CD4-positive, alpha-beta T cell treated with Interleukin-6 for 4 hours (primary cell): ENCODE results near the gene MAGI1.

Experiments used
- DNase-seq: peaks from one replicate; pipeline ENCODE4 v3.0.0-alpha.2; 2020; ENCODE audit warnings: mixed read lengths

MAGI1 gene

DNA sequence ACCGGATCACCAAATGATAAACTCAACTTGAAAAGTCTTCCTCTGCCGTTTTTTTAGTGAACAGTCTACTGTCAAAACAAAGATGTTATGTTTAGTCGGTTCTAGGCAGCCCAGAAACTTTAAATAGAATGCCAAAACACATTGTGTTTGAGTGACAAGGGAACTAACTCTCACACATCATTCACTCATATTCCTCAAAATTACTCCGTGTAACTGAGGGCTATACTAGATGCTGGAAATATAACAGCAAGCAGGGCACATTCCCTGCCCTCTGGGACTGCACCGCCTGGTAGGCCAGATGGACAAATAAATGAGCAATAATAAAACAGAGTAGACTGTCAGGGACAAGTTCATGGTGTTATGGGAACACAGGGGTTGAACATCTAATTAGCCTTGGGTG lies 251.4 kb downstream of the MAGI1 start:
- no peak for DNase-seq

DNA sequence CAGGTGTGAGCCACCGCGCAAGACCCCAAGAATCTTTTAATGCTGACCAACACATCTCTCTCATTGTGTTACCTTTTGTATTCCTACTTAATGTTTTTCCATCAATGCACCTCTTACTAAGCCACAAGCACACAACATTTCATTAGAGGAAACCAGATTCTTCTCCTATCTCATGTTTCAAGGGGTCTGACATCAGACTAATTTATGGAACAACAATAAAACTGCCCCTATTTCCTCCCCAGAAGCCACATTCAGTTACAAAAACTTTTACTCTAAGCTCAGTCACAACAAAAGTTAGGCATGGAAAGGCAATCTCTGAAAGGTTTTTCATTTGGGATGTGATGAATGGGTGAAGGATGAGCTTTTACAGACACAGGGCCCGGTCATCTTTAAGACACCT lies 251.8 kb downstream of the MAGI1 start:
- no peak for DNase-seq

DNA sequence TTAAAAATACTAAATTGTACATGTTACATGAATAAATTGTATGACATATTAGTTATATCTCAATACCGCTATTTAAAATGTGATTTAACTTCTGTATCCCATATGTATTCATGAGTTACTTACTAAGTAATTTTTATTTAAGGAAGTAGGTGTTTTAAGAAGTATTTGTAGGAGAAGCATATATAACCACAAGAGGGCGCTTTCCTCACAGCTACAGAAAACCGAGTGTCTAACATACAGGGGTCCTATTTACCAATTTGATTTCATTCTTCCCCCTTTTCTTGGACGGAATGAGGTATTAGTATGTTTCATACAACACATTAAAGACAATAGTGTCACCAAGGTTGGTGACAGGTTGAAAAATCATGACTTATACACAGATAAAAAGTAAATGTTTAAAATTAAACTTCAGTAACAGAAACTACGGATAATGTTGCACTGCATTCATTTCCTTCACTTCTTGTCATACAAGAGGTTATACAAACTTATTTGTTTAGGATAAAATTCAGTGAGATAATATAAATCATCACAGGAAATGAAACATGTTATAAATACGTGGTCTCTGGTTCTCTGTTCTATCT lies 253.6 kb downstream of the MAGI1 start:
- no peak for DNase-seq

DNA sequence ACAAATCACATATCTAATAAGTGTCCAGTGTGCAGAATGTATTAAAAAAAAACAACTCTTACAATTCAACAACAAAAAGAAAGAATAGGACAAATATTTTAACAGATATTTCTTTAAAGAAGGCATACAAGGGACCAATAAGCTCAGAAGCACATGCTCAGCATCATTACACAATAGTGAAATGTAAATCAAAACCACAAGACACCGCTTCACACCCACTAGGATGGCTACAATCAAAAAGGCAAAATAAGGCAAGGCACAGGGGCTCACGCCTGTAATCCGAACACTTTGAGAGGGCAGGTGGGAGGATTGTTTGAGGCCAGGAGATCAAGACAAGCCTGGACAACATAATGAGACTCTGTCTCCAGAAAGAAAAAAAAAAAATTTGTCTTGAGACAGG lies 255.6 kb downstream of the MAGI1 start:
- DNase-seq: no peak

GRCh38 chr3:65781594-65781993 lies 257.1 kb downstream of the MAGI1 start:
- no peak for DNase-seq

DNA sequence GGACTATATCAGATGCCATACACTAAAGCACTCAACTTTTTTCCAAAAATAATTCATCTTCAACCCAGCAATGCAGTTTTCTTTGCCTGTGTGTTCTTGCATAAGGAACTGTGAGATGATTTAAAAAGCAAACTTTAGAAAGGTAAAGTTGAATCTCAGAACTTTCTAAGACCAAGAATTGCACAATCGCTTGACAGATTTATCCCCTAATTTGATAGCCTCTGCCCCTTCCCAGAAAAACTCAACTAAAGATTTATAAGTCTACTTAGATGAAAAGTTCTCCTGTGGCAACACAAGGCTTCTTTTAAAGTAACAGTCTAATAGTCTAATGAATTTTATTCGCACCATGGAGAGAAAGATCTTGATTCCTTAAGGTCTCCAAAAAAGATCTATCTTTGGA lies 259.3 kb downstream of the MAGI1 start:
- no peak for DNase-seq

DNA sequence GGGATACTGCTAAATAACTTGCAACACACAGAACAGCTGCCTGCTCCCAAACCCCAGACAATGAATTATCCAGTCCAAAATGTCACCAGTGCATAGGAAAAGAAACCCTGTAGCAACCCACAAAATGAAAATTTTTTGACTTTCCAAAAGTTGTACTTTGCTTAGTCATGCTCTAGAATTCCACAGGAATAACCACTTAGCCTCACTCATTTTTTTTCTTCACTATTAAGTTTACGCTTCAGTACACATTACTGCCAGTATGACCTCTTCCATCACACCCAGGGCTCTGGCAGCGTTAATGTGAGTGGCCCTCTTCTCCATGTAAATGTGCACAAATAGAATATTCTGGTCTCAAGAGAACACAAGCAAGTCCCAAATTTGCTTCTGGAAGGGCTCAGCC lies 259.8 kb downstream of the MAGI1 start:
- DNase-seq: no peak

DNA sequence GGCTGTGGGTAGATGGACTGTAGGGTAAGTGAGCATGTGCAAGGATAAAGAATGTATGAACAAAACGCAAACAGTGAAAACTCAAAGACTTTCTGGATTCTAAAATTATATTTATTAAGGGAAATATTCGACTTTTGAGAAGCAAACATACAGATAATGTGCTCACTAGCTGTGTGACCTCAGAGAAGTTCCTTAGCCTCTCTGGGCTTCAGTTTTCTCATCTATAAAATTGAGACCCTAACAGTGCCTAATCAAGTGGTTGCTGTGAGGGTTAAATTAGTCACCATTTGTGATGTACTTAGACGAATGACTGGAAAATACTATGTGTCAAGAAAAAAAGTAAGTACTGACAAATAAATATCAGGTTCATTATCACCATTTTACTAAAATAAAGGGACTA lies 261.7 kb downstream of the MAGI1 start:
- DNase-seq: no peak

GRCh38 chr3:65776494-65776893 lies 262.2 kb downstream of the MAGI1 start:
- no peak for DNase-seq

DNA sequence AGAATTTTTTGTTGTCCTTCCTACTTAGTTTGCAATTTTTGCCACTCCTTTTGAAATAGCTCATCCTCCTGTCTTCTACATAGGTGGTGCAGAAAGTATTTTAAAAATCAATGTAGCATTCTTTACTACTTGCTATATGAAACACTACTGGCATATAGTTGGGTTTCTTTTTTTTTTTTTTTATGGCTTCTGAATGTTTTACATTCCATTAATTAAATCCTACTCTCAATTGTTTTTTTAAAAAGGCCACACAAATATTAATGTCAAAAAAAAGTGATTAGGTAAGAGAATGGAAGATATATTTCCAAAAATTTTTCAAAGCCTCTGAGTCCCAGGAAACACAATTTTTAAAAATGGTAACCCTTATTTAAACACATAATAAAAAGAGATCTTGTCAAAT lies 262.6 kb downstream of the MAGI1 start:
- no peak for DNase-seq

DNA sequence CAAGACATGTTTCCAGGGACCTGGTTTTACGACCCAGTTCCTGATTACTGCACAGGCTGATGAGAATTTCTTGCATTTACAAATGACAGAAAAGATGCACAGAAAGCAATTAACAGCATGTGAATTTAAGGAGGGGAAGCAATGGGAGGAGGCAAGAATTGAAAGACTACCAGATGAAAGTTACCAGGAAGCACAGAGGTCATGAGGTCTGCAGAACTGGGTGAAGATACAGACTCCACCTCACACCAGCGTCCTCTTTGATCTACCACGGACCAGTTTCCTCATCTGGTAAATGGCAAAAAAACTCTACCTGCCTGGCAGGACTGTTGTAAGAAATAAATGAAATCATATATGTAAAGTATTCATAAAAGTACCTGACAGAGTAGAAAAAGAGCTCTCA lies 266.0 kb downstream of the MAGI1 start:
- DNase-seq: no peak

DNA sequence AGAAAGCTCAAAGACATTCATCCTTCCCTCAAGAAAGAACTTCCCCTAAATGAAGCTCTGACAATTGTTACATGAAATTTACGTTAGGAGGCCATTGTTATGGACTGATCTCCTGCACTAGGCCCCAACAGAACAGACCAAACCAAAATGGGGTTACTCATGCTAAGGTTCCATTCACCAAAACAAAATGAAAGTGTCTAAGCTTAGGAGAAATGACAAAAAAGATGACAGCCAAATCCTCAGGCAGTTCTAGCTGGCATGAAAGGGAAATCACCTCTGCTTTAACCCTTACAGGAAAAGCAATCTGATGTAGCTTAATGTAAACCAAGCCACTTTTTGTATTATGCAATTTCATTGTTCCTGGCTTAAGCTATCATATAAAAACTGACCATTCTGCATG lies 271.2 kb downstream of the MAGI1 start:
- DNase-seq: no peak

GRCh38 chr3:65762235-65762580 lies 276.5 kb downstream of the MAGI1 start:
- no peak for DNase-seq

DNA sequence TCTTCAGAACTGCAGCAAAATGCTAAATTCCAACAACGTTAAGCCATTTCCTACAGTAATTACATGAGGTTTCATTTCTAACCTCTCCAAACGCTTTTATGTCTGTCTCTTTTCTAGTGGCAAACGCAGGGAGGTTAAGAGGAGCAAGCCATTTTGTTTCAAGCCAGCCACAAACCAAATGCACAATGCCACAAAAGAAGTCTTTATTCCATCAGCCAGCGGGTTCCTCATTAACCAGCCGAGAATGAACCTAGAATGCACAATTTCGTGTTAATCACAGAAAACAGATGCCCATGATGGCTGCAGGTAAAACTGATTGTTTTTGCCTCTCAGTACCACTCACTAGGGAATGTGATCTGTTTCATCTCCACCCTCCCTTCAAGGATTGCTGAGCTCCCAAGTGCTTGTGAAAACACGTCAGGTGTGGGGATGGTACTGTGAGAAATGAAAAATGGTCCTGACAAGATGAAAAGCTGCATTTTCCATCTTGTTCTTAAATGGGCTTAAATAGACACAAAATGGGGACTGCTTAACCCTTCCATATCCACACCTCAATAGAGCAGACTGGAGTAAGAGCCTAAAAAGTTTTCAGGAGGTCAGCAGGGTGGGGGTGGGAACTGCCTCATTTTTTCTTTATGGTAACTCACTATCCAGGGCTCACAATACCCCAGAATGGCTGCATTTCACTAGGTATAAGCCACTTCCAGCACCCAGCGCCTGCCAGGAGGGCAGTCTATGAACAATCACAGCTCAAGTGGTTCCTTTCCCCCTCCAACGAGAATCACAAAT lies 277.1 kb downstream of the MAGI1 start:
- no peak for DNase-seq

DNA sequence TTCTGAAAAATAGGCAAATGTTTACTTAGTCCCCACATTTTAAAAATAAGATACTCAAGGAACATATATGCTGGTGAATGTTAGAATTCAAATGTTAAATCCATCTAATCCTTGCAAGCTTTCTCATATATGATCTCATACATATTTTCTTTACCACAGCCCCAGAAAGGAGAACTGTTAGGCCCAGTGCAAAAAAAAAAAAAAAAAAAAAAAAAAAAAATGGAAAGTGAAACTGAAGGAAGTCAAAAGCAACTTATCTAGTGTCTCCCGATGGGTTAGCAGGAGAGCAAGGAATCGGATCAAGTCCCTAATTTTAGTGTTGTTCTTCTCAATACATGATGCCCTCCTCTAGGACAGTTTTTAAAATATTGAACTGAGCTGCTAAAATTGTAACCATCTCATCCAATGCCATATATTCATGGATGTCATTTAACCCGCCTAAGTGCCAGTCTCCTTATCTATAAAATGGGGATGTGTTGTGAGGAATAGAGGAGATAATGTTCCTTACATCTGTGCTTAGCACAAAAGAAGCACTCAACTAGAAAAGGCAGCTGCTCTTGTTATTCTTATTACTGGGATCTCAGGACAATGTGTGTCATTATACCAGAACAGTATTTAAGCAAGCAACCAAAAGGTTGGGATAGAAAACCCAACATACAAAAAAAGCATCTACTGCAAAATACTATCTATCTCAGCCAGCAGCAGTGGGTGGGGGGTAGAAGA lies 279.7 kb downstream of the MAGI1 start:
- DNase-seq: no peak

DNA sequence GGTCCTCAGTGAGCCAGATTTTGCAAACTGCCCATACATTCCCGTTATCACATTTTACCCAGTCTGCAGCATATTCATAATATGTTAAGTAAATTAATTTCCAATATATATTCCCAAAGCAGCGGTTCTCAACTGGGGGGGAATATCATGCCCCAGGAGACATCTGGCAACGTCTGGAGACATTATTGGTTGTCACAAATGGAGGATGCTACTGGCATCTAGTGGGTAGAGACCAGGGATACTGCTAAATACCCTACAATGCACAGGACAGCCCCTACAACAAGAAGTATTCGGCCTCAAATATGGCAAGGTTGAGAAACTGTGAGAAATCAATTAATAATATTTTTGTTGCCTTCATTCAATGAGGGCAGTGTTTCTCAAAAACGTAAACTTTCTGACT lies 280.3 kb downstream of the MAGI1 start:
- no peak for DNase-seq

DNA sequence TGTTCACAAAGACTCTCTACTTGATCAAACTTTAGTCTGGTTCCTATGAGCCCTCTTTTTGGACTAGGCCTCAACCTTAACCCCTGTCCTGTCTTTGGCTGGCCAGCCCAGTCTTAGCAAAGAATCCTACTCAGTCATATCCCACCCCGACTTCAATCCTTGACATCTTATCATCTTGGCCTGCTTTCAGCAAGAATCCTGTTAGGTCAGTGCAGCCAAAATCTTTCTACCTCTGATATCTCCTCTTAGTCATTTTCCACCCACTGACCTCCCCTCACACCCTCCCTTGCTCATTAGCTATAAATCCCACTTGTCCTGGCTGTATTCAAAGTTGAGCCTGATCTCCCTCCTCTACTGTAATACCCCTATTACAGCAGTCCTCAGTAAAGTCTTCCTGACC lies 286.1 kb downstream of the MAGI1 start:
- DNase-seq: no peak

- no peak for DNase-seq
These were observed 287.5 kb downstream of the MAGI1 start for GRCh38 chr3:65751123-65751700.

GRCh38 chr3:65749066-65749465 lies 289.7 kb downstream of the MAGI1 start:
- DNase-seq: no peak

DNA sequence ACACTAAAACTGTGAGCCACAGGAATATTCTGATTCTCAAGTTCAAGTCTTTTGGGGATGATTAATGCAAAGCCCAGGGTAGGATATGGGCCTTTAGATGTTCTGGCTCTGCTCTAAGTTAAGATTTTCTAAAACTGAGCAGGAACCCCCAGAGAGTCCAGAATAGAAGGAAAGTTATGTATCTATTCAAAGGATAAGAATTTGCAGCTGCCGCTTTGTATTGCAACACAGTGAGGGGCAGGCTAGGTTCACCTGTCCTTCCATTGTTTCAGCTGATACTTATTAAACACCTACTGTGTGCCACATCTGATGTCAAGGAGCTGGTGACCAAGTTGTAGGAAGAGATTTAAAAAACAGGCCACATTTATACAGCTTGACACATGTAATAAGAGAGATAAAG lies 290.4 kb downstream of the MAGI1 start:
- DNase-seq: no peak

GRCh38 chr3:65746848-65747247 lies 291.9 kb downstream of the MAGI1 start:
- no peak for DNase-seq

- no peak for DNase-seq
These were observed 293.4 kb downstream of the MAGI1 start for GRCh38 chr3:65745306-65745705.

GRCh38 chr3:65742914-65743313 lies 295.8 kb downstream of the MAGI1 start:
- no peak for DNase-seq

- DNase-seq: no peak
These were observed 297.2 kb downstream of the MAGI1 start for GRCh38 chr3:65741540-65741939.
